ENCODE measurements around the gene AAK1. TPM values are rescaled to one million over a fixed set of nuclear protein-coding genes. Genes with fewer than 3 reads are reported as not detected.

Gene AAK1
- total RNA-seq, 1 experiment from 2014 or later = 30.6 TPM

GRCh38 chr2:69676146-69676545, 32.6 kb upstream of the AAK1 start:
- no peak overlapping the region for H3K27ac ChIP-seq (ENCODE audit: insufficient read length, low read depth, low read length)
- H2AFZ ChIP-seq (ENCODE audit: low read length) = no peak overlapping the region
- Mint-ChIP-seq H3K36me3 (ENCODE audit: insufficient read depth in 1 of 3, low read depth in 3 of 3) (no peaks in the 10 kb centered on the region), H3K27me3 (ENCODE audit: low read depth) (no peaks in the 10 kb centered on the region; the same call in 1 of the 2 replicates), H3K27ac (no peak overlapping the region), H3K4me3 (no peak overlapping the region), H3K9me3 (peaks cover 0 to 5% of the 10 kb centered on the region in 2 experiments; a peak in 1 of 5 replicates), H3K4me1 (peaks cover 2 to 5% of the 10 kb centered on the region in 2 experiments; a peak in 3 of 4 replicates)
- H4K91ac ChIP-seq (ENCODE audit: insufficient read length, low read depth, low read length) = no peak overlapping the region
- WGBS (ENCODE audit: extremely low coverage, insufficient read length, low lambda C conversion rate) = no CpG with 5 or more reads among the region's 1 CpG
- no peaks in the 10 kb centered on the region for H3K79me2 ChIP-seq (ENCODE audit: insufficient read depth, low read length)
- no peak overlapping the region for H2BK120ac ChIP-seq (ENCODE audit: low read depth, low read length, poor library complexity, severe bottlenecking)
- no peak overlapping the region for H3K9ac ChIP-seq (ENCODE audit: extremely low read depth, insufficient read length, low read length)
- no peak overlapping the region for H3K18ac ChIP-seq (ENCODE audit: insufficient read length, low read depth, low read length)
- H3K14ac ChIP-seq (ENCODE audit: insufficient read depth, low read length) = no peak overlapping the region
- no peak overlapping the region for H3K56ac ChIP-seq (ENCODE audit: insufficient read length, low read depth, low read length)
- no peaks in the 10 kb centered on the region for H3K27me3 ChIP-seq (ENCODE audit: insufficient read depth, low read length)
- H3K23ac ChIP-seq (ENCODE audit: insufficient read length, low read depth, low read length) = no peak overlapping the region
- H3K23me2 ChIP-seq (ENCODE audit: insufficient read length, low read depth, low read length, poor library complexity, severe bottlenecking) = no peaks in the 10 kb centered on the region
- H3K4me2 ChIP-seq (ENCODE audit: insufficient read depth, insufficient read length, low read length) = no peak overlapping the region
- no peaks in the 10 kb centered on the region for H4K20me1 ChIP-seq (ENCODE audit: control insufficient read depth, insufficient read depth, insufficient read length)
- H2AK5ac ChIP-seq (ENCODE audit: insufficient read length, low read length) = no peak overlapping the region
- H4K5ac ChIP-seq (ENCODE audit: insufficient read length, low read depth, low read length) = no peak overlapping the region
- no peak overlapping the region for H2BK5ac ChIP-seq (ENCODE audit: insufficient read length, low read length)
- H2BK15ac ChIP-seq (ENCODE audit: low read depth, low read length) = no peak overlapping the region
- no peak overlapping the region for H2BK12ac ChIP-seq (ENCODE audit: insufficient read length, low read depth, low read length)
- H3K4me1 ChIP-seq (ENCODE audit: insufficient read depth, low read length) = peaks cover 3% of the 10 kb centered on the region; the same call in 1 of the 2 replicates
- H3T11ph ChIP-seq (ENCODE audit: low read length) = no peak overlapping the region
- no peaks in the 10 kb centered on the region for H3K79me1 ChIP-seq (ENCODE audit: insufficient read depth, low read depth, low read length, poor library complexity, severe bottlenecking)
- DNase-seq = no peak
- no peak overlapping the region for H4K8ac ChIP-seq (replicated peaks; ENCODE audit: insufficient read length, low read depth, low read length)
- no peak overlapping the region for H3K4ac ChIP-seq (ENCODE audit: low read depth, low read length)
- TF ChIP-seq, protein P1, sequence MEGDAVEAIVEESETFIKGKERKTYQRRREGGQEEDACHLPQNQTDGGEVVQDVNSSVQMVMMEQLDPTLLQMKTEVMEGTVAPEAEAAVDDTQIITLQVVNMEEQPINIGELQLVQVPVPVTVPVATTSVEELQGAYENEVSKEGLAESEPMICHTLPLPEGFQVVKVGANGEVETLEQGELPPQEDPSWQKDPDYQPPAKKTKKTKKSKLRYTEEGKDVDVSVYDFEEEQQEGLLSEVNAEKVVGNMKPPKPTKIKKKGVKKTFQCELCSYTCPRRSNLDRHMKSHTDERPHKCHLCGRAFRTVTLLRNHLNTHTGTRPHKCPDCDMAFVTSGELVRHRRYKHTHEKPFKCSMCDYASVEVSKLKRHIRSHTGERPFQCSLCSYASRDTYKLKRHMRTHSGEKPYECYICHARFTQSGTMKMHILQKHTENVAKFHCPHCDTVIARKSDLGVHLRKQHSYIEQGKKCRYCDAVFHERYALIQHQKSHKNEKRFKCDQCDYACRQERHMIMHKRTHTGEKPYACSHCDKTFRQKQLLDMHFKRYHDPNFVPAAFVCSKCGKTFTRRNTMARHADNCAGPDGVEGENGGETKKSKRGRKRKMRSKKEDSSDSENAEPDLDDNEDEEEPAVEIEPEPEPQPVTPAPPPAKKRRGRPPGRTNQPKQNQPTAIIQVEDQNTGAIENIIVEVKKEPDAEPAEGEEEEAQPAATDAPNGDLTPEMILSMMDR (conservative IDR thresholded peaks at IDR 0.05) = no peak
- no peak overlapping the region for H2BK20ac ChIP-seq (ENCODE audit: low read depth, low read length, poor library complexity, severe bottlenecking)
- H3K9me3 ChIP-seq (ENCODE audit: control insufficient read depth, low read depth, low read length) = no peaks in the 10 kb centered on the region
